Heart left ventricle (tissue), 16 donors: Measurements from ENCODE around the gene VMP1. TPM values are rescaled to one million over a fixed set of nuclear protein-coding genes. Genes with fewer than 3 reads are reported as not detected.

Experiments
- ATAC-seq, 4 donors: fragments of 200-7000 bp; cut with Tn5 transposase; one replicate each; pipeline ENCODE4 v1.9.1; 2020 to 2022; ENCODE audit warnings: moderate library complexity in 4 of 4, mild to moderate bottlenecking in 3 of 4, moderate number of reproducible peaks in 1 of 4
- DNase-seq, 5 donors: peaks; one replicate each; pipeline ENCODE4 v3.0.0-alpha.2; 2020
- H3K27ac ChIP-seq, 12 donors: fragments of 200-600 bp; sonication (generic) in 4 of 12; one replicate each; pipeline versions ENCODE4 v1.5.0 to v1.8.0; 2016 to 2022; ENCODE audit warnings: mild to moderate bottlenecking in 2 of 12
- H3K27me3 ChIP-seq, 9 donors: fragments of 200-600 bp; sonication (generic) in 2 of 9; one replicate each; pipeline versions ENCODE4 v1.5.1 to v1.8.0; 2016 to 2022; ENCODE audit warnings: mild to moderate bottlenecking in 3 of 9
- H3K36me3 ChIP-seq, 9 donors: fragments of 200-600 bp; sonication (generic) in 2 of 9; one replicate each; pipeline versions ENCODE4 v1.5.0 to v1.8.0; 2018 to 2022; ENCODE audit warnings: mild to moderate bottlenecking in 2 of 9
- H3K4me1 ChIP-seq, 12 donors: fragments of 200-600 bp; sonication (generic) in 4 of 12; one replicate each; pipeline versions ENCODE4 v1.5.0 to v1.8.0; 2016 to 2022; ENCODE audit warnings: mild to moderate bottlenecking in 3 of 12
- H3K4me3 ChIP-seq, 12 donors: fragments of 200-600 bp; sonication (generic) in 4 of 12; one replicate each; pipeline versions ENCODE4 v1.5.0 to v1.8.0; 2017 to 2022; ENCODE audit warnings: mild to moderate bottlenecking in 9 of 12, moderate library complexity in 4 of 12
- H3K9me3 ChIP-seq, 12 donors: fragments of 200-600 bp; sonication (generic) in 4 of 12; one replicate each; pipeline versions ENCODE4 v1.5.0 to v1.8.0; 2016 to 2022; ENCODE audit warnings: mild to moderate bottlenecking in 1 of 12
- POLR2A ChIP-seq, 2 donors: fragments of 450-650 bp; IDR thresholded peaks; one replicate each; pipeline ENCODE4 v1.6.1; 2017; ENCODE audit warnings: antibody characterized with exemption in 2 of 2, mild to moderate bottlenecking in 2 of 2, moderate library complexity in 2 of 2
- WGBS, 4 donors: extraction: QIAGEN DNeasy Blood & Tissue Kit in 2 of 4; methylation state at CpG; one replicate each; pipeline versions ENCODE4 v1.1.5 to v1.1.7; 2013 to 2018; 5-methylcytosine and 5-hydroxymethylcytosine counted together
- intact Hi-C, 10 donors: fragments of 100-400 bp; cut with DNase I; formaldehyde crosslinking; loops; one replicate each; pipeline versions ENCODE4 v1.11.1 to v1.14.2; 2022
- polyA plus RNA-seq, 2 donors: library from polyadenylated mRNA; stranded (reverse); fragments of 200-250 nt; gene quantifications; one replicate each; pipeline ENCODE4 v1.2.3, GENCODE V29; 2013
- total RNA-seq, 9 donors: library from RNA; depleted of rRNA in 2 of 9; stranded (reverse); fragments of >200 nt in 2 of 9; fragmentation: NEBNext Ultra II Directional in 3 of 9; extraction: Animal tissue kit (Norgen Biotek cat#: 25700) in 3 of 9; gene quantifications; one replicate each; pipeline versions ENCODE4 v1.1.0 to v1.2.4, GENCODE V29; 2016 to 2023
- TF ChIP-seq, protein P1 (sequence below), 12 donors: fragments of 200-600 bp; sonication (generic) in 4 of 12; IDR thresholded peaks; one replicate each; pipeline versions ENCODE4 v1.5.0 to v1.8.0; 2018 to 2022; ENCODE audit warnings: antibody characterized with exemption in 12 of 12, mild to moderate bottlenecking in 5 of 12
- donor health status: ischemic (EF 13 %, LVEDD 7.1; RV severe dilation, severe dysfunction).
- donor health status: healthy with polysubstance abuse.
- donor health status: DM: no; HTN: yes; CAD: no.
- donor health status: DM: no; HTN: no; CAD: no.
- donor health status: ischemic (EF 25% LVEDD 6.9; RV normal size, moderate dysfunction).
- donor health status: ischemic (EF 25% LVEDD 5.7; RV mildly dilated, moderate dysfunction).
- donor health status: healthy.
- donor health status: DM: yes; HTN: yes; CAD: no.
- donor health status: ischemic (EF 35%, LVEDD 5.7; RV mildly dilated, moderate dysfunction).
- donor health status: nonischemic (EF 11% LVEDD 7.7; RV severe dilation, severe dysfunction).
- donor health status: DM: yes; HTN: yes; CAD: no.
- donor health status: PGD.
- donor health status: ischemic (EF 29% LVEDD 5.4; RV normal size, mild dysfunction).
- donor health status: nonischemic (EF 23%, LVEDD 6.1; RV moderate dilation, normal function).

Gene VMP1
- total and polyA plus RNA-seq, 11 donors: 19.3 to 181 (median 50.1) TPM

DNA sequence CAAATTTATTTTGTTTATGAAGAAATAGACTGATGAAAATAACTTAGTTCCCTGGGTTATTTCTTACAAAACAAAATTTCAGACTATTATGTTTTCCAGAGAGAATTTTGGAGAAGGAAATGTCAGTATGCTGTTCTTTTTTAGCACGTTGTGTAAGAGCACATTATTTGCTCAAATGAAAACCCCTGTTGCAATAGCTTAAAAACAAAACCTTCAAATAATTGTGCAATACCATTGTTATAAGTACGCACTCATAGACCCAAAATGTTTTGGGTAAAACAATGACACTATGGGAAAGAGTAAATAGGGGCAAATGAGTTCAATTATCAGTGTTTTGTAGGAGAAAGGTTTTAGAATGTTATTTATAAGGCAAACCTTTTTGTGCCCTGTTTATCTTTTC, 18.2 kb downstream of the VMP1 start:
- Histone ChIP-seq H3K4me1 (peaks cover 0 to 85% (median 0%) of the 10 kb centered on the region in 12 donors), H3K27me3 (no peaks in the 10 kb centered on the region), H3K36me3 (peaks cover 0 to 8% (median 0%) of the 10 kb centered on the region in 9 donors), H3K4me3 (no peak overlapping the region), H3K27ac (peak overlapping the region in 7 of 12 donors; percentile 2 to 83 (median 16)), H3K9me3 (no peaks in the 10 kb centered on the region)
- WGBS, 4 donors: 59 to 69% (median 62%) methylated on average over 2 of the region's 2 CpGs
- no peak for DNase-seq
- TF ChIP-seq, protein P1, sequence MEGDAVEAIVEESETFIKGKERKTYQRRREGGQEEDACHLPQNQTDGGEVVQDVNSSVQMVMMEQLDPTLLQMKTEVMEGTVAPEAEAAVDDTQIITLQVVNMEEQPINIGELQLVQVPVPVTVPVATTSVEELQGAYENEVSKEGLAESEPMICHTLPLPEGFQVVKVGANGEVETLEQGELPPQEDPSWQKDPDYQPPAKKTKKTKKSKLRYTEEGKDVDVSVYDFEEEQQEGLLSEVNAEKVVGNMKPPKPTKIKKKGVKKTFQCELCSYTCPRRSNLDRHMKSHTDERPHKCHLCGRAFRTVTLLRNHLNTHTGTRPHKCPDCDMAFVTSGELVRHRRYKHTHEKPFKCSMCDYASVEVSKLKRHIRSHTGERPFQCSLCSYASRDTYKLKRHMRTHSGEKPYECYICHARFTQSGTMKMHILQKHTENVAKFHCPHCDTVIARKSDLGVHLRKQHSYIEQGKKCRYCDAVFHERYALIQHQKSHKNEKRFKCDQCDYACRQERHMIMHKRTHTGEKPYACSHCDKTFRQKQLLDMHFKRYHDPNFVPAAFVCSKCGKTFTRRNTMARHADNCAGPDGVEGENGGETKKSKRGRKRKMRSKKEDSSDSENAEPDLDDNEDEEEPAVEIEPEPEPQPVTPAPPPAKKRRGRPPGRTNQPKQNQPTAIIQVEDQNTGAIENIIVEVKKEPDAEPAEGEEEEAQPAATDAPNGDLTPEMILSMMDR (IDR thresholded peaks at IDR 0.05): no peak
- TF ChIP-seq POLR2A (IDR thresholded peaks at IDR 0.05): no peak
- intact Hi-C loops: no loop called here
- ATAC-seq: peak in 2 of 4 donors; percentile 42 to 54

DNA sequence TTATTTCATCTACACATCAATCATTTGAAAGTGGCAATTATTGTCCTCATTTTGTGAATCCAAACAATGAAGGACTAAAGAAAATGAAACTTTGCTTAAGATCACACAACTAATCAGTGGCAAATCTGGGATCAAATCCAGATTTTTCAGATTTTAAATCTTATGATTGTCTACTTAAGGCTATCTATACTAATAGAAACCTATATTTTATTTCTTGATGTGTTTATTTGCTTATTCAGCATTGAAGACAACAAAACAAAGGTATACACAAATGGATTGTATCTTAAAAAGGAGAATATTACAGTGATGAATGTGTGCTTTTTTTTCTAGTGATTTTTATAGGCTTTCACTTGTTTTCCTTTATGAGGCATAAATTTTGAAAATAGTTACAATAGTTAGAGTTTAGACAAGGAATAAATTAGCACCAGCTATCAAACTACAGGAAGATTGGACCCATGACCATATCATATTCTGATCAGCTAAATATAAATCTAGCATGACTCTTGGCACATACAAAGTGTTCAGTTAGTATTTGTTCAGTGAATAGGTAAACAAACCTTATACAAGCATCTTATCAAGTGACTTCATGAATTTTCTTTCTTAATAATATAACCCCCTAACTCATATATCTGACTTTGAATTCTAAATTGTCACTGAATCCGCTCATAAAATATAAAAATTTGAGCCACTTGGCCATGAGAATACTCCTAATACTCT, 20.5 kb downstream of the VMP1 start:
- no peak overlapping the region for H3K27ac ChIP-seq
- intact Hi-C loops: no loop called here
- H3K36me3 ChIP-seq: peaks cover 0 to 12% (median 3%) of the 10 kb centered on the region in 9 donors
- no peaks in the 10 kb centered on the region for H3K27me3 ChIP-seq
- no peaks in the 10 kb centered on the region for H3K9me3 ChIP-seq
- no peak for TF ChIP-seq POLR2A (IDR thresholded peaks at IDR 0.05)
- TF ChIP-seq, protein P1 (IDR thresholded peaks at IDR 0.05): no peak
- H3K4me3 ChIP-seq: no peak overlapping the region
- ATAC-seq: no peak
- no peak for DNase-seq
- peaks cover 0 to 71% (median 0%) of the 10 kb centered on the region in 12 donors for H3K4me1 ChIP-seq
- 97 to 100% (median 98%) methylated on average over 1 of the region's 1 CpG for WGBS, 4 donors

DNA sequence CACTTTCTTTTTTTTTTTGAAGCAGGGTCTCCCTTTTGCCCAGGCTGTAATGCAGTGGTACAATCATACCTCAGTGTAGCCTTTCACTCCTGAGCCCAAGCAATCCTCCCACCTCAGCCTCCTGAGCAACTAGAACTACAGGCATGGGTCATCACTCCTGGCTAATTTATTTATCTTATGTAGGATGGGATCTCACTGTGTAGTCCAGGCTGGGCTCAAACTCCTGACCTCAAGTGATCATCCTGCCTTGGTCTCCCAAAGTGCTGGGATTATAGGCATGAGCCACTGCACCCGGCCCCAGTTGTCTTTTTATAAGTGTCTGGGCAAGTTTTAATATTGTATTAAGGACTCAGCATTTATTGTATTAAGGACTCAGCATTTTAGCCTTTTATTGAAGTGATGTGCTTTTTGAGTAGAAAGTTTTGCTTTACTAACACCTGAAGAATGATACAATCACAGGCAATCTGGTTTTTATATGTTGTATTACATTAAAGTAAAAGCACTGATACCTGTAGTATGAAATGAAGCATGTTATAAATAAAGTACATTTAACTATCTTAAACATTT, 22.9 kb downstream of the VMP1 start:
- no peak for TF ChIP-seq POLR2A (IDR thresholded peaks at IDR 0.05)
- TF ChIP-seq, protein P1 (IDR thresholded peaks at IDR 0.05): no peak
- H3K4me1 ChIP-seq: peaks cover 0 to 49% (median under 1%) of the 10 kb centered on the region in 12 donors
- H3K4me3 ChIP-seq: peak overlapping the region in 1 of 12 donors; percentile 37
- DNase-seq: no peak
- no peaks in the 10 kb centered on the region for H3K27me3 ChIP-seq
- peak overlapping the region in 1 of 12 donors; percentile 84 for H3K27ac ChIP-seq
- intact Hi-C loops: loop anchor here in 1 of 10 donors (10.0 kb wide), 1 partner anchor 314 kb away; no protein-coding TSS in a partner anchor
- no peaks in the 10 kb centered on the region for H3K9me3 ChIP-seq
- WGBS, 4 donors: 89 to 96% (median 93%) methylated on average over 1 of the region's 1 CpG
- H3K36me3 ChIP-seq: peaks cover 0 to 27% (median 13%) of the 10 kb centered on the region in 9 donors
- ATAC-seq: no peak

DNA sequence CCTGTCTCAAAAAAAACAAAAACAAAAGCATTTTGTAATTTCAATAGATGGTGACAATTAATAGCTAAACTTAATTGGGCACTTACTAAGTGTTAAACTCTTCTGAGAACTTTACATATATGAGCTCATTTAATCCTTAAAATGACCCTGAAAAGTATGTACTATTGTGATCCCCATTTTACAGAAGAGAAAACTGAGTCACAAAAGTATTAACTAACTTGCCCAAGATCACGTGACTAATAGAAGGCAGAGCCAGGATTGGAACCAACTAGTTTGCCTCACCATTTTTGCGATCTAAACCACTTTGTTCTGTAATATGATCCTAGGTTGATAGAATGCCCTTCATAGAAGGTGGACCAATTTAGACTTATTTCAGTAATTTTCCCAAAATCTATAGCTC, 26.2 kb downstream of the VMP1 start:
- TF ChIP-seq POLR2A (IDR thresholded peaks at IDR 0.05): no peak
- TF ChIP-seq, protein P1 (IDR thresholded peaks at IDR 0.05): no peak
- H3K27ac ChIP-seq: no peak overlapping the region
- no peaks in the 10 kb centered on the region for H3K9me3 ChIP-seq
- DNase-seq (no peak), ATAC-seq (no peak)
- H3K36me3 ChIP-seq: peaks cover 0 to 57% (median 42%) of the 10 kb centered on the region in 9 donors
- peaks cover 0 to 20% (median 0%) of the 10 kb centered on the region in 12 donors for H3K4me1 ChIP-seq
- WGBS, 4 donors: 96 to 99% (median 97%) methylated on average over 2 of the region's 2 CpGs
- H3K4me3 ChIP-seq: no peak overlapping the region
- H3K27me3 ChIP-seq: no peaks in the 10 kb centered on the region
- intact Hi-C loops: loop anchor here in 1 of 10 donors (10.0 kb wide), 1 partner anchor 311 kb away; no protein-coding TSS in a partner anchor
